MCF 10A (cell line): ENCODE data around the gene CLIP4. TPM values are rescaled to one million over a fixed set of nuclear protein-coding genes. Genes with fewer than 3 reads are reported as not detected.

Experiments
- BruUV-seq: library from RNA; stranded (reverse); fragments of 400-500 nt; replicated peaks from 2 replicates; lab custom pipeline; 2021; lab: Mats Ljungman, UMichigan
- CTCF ChIA-PET: fragments of 300-600 bp; sonication (Branson Sonifier 250); formaldehyde crosslinking; extraction: SDS; loops from one replicate; lab custom pipeline; 2021; ENCODE audit warnings: antibody characterized with exemption, inconsistent platforms; lab: Yijun Ruan, JAX
- POLR2A ChIA-PET: fragments of 300-600, 350-650 bp; sonication (Branson Sonifier 250); formaldehyde crosslinking; extraction: SDS; loops from one replicate; lab custom pipeline; 2020; ENCODE audit warnings: antibody characterized with exemption, inconsistent platforms; lab: Yijun Ruan, JAX
- DNase-seq: peaks from one replicate; pipeline ENCODE4 v3.0.0-alpha.2; 2018; ENCODE audit not compliant: unreplicated experiment
- H3K27ac Mint-ChIP-seq: one replicate; pipeline ENCODE4 v1.8.0; 2022; ENCODE audit warnings: mild to moderate bottlenecking, low read depth, mixed read lengths; ENCODE audit not compliant: unreplicated experiment
- H3K27me3 Mint-ChIP-seq: one replicate; pipeline ENCODE4 v1.8.0; 2022; ENCODE audit warnings: mixed read lengths; ENCODE audit not compliant: insufficient read depth, unreplicated experiment
- H3K36me3 Mint-ChIP-seq: one replicate; pipeline ENCODE4 v1.8.0; 2022; ENCODE audit warnings: mild to moderate bottlenecking, moderate library complexity, mixed read lengths; ENCODE audit not compliant: insufficient read depth, unreplicated experiment
- H3K4me1 Mint-ChIP-seq: one replicate; pipeline ENCODE4 v1.8.0; 2022; ENCODE audit warnings: mixed read lengths; ENCODE audit not compliant: insufficient read depth, unreplicated experiment
- H3K4me3 Mint-ChIP-seq: one replicate; pipeline ENCODE4 v1.8.0; 2022; ENCODE audit warnings: mild to moderate bottlenecking, moderate library complexity, mixed read lengths; ENCODE audit not compliant: unreplicated experiment
- H3K9me3 Mint-ChIP-seq: one replicate; pipeline ENCODE4 v1.8.0; 2022; ENCODE audit warnings: mixed read lengths; ENCODE audit not compliant: unreplicated experiment
- CTCF ChIP-seq: fragments of 200-600 bp; IDR thresholded peaks from one replicate; pipeline ENCODE4 v1.8.0; 2022; ENCODE audit warnings: antibody characterized with exemption, mild to moderate bottlenecking; ENCODE audit not compliant: unreplicated experiment
- intact Hi-C: fragments of 100-400 bp; cut with micrococcal nuclease; formaldehyde crosslinking; loops from 2 replicates; pipeline ENCODE4 v1.14.1; 2022
- total RNA-seq: library from RNA; stranded (reverse); gene quantifications from 2 replicates; pipeline ENCODE4 v1.2.3, GENCODE V29; 2022

Gene CLIP4
- total RNA-seq, 1 experiment from 2014 or later: 77.8 TPM

GRCh38 chr2:29229640-29230039, 114.4 kb downstream of the CLIP4 start:
- CTCF ChIA-PET: no interaction called here
- no peak overlapping the region for H3K27ac Mint-ChIP-seq
- TF ChIP-seq CTCF: no peak
- H3K27me3 Mint-ChIP-seq: peaks cover 67% of the 10 kb centered on the region
- BruUV-seq: no TSS peak
- peaks cover 5% of the 10 kb centered on the region for H3K36me3 Mint-ChIP-seq
- intact Hi-C loops: loop anchor here (10.0 kb wide), 1 partner anchor 795 kb away; no protein-coding TSS in a partner anchor
- H3K9me3 Mint-ChIP-seq: no peaks in the 10 kb centered on the region
- H3K4me1 Mint-ChIP-seq: peaks cover 6% of the 10 kb centered on the region
- no peak overlapping the region for H3K4me3 Mint-ChIP-seq
- POLR2A ChIA-PET: no interaction called here
- no peak for DNase-seq

GRCh38 chr2:29232041-29232440, 116.8 kb downstream of the CLIP4 start:
- Mint-ChIP-seq H3K4me3 (no peak overlapping the region), H3K27ac (no peak overlapping the region), H3K36me3 (no peaks in the 10 kb centered on the region), H3K4me1 (no peaks in the 10 kb centered on the region), H3K27me3 (peaks cover 62% of the 10 kb centered on the region), H3K9me3 (no peaks in the 10 kb centered on the region)
- DNase-seq: no peak
- ChIA-PET CTCF (interaction anchor here (1.3 kb wide), 1 partner anchor 794 kb away, joined by 3 read pairs; no protein-coding TSS in a partner anchor), POLR2A (no interaction called here)
- no peak for TF ChIP-seq CTCF
- intact Hi-C loops: loop anchor here (10.0 kb wide), 1 partner anchor 793 kb away; no protein-coding TSS in a partner anchor
- BruUV-seq: no TSS peak

- ChIA-PET CTCF (no interaction called here), POLR2A (no interaction called here)
- intact Hi-C loops: loop anchor here (10.0 kb wide), 1 partner anchor 791 kb away; no protein-coding TSS in a partner anchor
- Mint-ChIP-seq H3K36me3 (no peaks in the 10 kb centered on the region), H3K4me3 (no peak overlapping the region), H3K9me3 (no peaks in the 10 kb centered on the region), H3K4me1 (no peaks in the 10 kb centered on the region), H3K27me3 (peaks cover 60% of the 10 kb centered on the region), H3K27ac (no peak overlapping the region)
- no TSS peak for BruUV-seq
- no peak for TF ChIP-seq CTCF
- DNase-seq: no peak
Observed at GRCh38 chr2:29233428-29233827, 118.2 kb downstream of the CLIP4 start.

- no TSS peak for BruUV-seq
- Mint-ChIP-seq H3K4me1 (no peaks in the 10 kb centered on the region), H3K4me3 (no peak overlapping the region), H3K36me3 (no peaks in the 10 kb centered on the region), H3K27me3 (peaks cover 56% of the 10 kb centered on the region), H3K9me3 (no peaks in the 10 kb centered on the region), H3K27ac (no peak overlapping the region)
- DNase-seq: no peak
- intact Hi-C loops: loop anchor here (5.0 to 10.0 kb wide), 2 partner anchors 789 to 837 kb away; no protein-coding TSS in a partner anchor
- ChIA-PET POLR2A (no interaction called here), CTCF (interaction anchor here (0.6 to 0.7 kb wide), 2 partner anchors 604 to 687 kb away, joined by 3 to 4 read pairs; no protein-coding TSS in a partner anchor)
- TF ChIP-seq CTCF: no peak
Observed at GRCh38 chr2:29235411-29235810, 120.2 kb downstream of the CLIP4 start.
